GM19463 (cell line): ENCODE data around the gene IMPA2.
"Not testable (repeated sequence)": the region's sequence is repeated elsewhere in the genome, so short reads cannot be mapped to it uniquely, and the experiment has no call there.

Experiments
- ATAC-seq: cut with Tn5 transposase; IDR thresholded peaks from one replicate; pipeline ENCODE4 v1.9.1; 2021; ENCODE audit warnings: mild to moderate bottlenecking, moderate library complexity; ENCODE audit not compliant: unreplicated experiment

IMPA2 gene

DNA sequence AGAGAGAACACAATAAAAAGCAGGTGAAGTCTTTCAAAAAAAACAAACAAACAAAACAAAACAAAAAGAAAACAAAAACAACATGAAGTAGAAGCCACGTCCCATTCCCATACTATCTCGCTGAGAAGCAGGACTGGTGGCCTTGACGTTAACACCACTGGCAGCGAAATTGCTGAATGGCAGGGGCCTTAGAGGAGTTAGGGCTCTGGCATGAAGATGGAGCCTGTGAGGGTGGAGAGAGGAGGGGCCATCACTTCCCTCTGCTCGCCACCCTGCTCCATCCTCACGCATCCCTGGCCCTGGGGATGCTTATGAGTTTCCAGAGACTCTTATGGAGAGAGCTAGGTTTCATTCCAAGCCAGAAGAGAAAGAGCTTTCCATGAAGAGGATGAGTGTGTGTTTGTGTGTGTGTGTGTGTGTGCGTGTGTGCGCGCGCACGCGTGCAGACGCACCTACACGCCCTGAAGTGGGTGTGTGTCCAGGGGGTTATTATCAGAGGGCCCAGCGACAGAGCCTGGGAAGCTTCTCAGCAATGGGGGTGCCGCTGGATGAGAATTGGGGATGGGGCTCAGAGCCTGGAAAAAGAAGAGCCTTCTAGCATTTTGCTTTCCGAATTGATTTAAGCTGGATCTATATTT lies 20.4 kb upstream of the IMPA2 start:
- no peak for ATAC-seq

DNA sequence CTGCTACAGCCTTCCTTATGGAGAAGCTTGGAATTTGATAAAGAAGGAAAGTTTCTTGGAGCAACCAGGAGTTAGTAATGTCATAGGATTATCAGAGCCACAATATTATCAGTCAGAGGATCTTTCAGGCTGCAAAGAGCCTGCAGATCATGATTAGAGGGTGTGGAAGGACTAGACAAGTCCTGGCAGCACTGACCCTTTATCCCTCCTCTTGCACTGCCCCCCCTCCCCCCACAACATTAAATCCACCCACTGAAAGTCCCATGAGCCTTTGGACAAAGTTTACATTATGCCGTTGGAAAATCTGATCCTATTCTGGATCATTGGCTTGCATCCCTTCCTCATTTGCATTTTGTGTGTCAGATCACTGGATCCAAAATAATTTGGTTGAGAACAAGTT lies 18.7 kb upstream of the IMPA2 start:
- ATAC-seq = no peak

DNA sequence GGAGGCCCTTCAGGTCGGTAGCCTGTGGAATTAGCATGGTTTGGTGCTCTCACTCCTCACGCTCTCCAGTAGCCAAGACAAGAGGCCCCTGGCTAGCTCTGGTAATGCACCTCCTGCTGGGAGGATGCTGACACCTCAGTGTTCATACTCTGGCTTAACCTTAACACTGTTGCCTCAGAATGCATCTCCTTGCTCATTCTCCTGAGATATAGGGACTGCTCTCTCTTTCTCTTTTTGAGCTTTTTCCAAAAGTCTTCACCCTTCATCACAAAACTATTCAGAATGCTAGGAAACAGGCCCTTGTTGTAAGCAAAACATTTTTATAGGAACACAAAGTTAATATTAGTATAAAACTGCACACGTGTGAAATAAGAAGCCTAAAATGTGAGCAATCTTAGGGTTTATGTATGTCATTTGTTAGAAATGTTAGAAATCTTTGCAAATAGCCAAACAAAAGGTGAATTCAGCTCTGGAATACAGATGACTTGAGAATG lies 17.3 kb upstream of the IMPA2 start:
- ATAC-seq = no peak

DNA sequence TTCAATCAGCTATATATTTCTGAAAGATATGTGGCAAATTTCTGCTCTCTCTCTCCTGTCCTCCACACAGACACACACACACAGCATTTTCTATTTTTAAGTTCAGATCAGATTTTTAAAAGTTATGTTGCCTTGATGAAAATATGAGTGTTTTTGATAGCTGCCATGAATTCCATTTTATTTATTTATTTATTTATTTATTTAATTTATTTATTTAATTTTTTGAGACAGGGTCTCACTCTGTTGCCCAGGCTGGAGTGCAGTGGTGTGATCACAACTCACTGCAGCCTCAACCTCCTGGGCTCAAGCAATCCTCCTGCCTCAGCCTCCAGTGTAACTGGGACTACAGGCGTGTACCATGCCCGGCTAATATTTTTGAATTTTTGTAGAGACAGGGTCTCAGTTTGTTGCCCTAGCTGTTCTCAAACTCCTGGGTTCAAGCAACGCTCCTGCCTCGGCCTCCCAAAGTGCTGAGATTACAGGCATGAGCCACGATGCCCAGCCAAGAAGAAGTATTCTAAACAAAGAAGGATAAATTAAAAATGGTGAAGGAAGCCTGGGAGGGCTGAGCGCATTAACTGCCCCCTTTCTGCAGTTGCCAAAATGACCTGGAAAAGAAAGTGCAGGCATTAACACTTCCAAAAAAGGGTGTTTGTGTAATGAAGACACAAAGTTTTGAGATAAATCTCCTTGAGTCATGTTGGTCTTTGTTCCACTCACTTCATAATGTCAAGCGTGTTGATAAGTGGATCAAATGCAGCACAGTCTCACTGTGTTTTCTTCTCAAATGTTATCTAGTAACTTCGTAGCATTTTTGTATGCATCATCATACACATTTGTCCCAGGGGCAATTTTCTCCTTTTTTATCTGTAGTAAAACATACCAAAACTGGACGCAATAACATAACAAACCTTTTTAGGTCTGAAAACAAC lies 11.1 kb upstream of the IMPA2 start:
- no peak for ATAC-seq

DNA sequence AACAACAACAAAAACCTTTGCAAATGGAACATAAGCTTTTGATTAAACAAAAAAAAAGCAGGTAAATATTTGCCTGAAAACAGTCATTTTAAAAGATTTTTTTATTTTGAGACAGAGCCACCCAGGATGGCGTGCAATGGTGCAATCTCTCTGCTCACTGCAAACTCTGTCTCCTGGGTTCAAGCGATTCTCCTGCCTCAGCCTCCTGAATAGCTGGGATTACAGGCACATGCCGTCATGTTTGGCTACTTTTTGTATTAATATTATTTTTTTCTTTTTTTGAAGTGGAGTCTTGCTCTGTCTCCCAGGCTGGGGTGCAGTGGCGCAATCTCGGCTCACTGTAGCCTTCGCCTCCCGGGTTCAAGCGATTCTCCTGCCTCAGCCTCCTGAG lies 10.5 kb upstream of the IMPA2 start:
- not testable (repeated sequence) for ATAC-seq

DNA sequence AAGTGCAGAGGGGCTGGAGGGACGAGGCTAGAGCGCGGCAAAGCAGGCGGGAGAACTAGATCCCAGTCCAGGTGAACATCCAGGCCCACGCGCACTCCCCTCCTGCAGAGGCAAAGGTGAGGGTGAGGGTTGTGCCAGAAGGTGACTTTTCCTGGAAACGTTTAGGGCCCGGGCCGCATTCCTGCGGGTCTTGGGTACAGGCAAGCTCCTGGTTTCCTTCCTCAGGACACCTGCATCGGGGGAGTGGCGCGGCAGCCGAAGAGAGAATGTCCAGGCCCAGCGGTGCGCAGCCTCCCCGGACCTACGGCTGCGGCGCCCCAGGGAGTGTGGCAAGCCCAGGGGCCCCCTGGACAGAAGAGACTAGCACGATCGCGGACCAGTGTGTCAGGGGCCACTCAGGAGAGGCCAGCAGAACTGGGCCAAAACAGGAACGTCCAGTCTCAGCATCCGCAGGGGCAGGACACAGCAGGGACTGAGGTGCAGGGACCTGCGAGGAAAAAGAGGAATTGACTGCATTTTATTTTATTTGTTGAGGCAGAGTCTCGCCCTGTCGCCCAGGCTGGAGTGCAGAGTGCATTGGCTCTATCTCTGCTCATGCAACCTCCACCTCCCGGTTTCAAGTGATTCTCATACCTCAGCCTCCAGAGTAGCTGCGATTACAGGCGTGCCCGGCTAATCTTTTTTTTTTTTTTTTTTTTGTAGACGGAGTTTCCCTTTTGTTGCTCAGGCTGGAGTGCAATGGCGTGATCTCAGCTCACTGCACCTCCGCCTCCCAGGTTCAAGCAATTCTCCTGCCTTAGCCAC lies 8.7 kb upstream of the IMPA2 start:
- no peak for ATAC-seq

DNA sequence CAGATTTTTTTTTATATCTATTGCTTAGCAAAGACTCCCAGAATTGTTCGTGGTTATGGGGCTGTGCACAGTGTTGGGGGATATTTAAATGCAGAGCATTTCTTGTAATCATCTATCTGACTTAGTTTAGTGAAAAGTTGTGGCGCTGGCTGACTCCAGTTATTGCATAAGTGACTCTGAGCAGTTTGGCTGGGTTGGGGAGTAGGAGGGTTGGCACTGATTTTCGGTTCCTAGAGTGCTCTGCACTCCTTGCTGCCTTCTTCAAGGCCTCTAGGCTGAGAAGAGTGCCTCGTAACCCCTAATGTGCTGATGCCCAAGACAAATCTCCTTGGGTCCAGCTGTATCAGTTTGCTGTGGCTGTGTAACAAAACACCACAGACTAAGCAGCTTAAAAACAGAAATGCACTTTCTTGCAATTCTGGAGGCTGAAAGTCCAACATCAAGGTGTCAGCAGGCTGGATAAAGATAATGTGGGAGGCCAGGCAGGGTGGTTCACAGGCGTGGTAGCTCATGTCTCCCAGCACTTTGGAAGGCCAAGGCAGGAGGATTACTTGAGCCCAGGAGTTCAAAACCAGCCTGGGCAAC lies 6.5 kb upstream of the IMPA2 start:
- ATAC-seq = no peak

DNA sequence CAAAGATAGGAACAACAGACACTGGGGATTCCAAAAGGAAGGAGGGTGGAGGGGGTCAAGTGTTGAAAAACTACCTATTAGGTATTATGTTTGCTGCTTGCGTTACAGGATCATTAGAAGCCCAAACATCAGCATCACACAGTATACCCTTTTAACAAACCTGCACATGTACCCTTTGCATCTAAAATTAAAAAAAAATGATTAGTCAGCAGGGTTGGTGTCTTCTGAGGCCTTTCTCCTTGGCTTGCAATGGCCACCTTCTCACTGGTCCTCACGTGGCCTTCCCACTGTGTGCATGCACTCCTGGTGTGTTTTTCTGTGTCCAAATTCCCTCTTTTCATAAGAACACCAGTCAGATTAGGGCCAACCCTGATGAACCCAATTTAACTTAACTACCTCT lies 5.6 kb upstream of the IMPA2 start:
- no peak for ATAC-seq

DNA sequence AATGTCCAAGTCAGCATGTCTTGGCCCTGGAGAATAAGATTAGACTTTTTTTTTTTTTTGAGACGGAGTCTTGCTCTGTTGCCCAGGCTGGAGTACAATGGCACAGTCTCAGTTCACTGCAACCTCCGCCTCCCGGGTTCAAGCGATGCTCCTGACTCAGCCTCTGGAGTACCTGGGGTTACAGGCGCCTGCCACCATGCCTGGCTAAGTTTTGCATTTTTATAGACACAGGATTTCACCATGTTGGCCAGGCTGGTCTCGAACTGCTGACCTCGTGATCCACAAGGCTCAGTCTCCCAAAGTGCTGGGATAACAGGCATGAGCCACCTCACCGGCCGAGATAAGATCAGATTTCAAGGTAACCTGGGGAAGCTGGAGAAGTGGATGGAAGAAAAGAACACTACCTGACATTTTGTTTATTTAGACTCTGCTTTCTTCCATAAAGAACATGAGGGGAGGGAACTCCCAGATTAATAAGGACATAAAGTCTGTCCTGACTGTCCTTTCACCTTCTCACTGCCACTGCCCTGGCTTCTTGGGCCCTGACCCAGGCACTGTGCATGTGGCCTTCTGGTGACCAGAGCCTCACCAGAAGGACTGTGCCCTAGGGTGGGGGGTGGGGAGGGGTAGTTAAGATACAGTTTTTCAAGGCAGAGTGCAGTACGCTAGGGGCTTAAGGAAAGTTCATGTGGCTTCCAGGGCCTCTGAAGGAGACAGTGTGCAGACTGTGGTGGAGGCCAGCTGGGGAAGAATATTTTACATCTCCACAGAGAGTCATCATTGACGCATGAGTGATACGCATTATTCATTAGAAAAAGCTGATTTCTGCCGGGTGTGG lies 4.8 kb upstream of the IMPA2 start:
- no peak for ATAC-seq

DNA sequence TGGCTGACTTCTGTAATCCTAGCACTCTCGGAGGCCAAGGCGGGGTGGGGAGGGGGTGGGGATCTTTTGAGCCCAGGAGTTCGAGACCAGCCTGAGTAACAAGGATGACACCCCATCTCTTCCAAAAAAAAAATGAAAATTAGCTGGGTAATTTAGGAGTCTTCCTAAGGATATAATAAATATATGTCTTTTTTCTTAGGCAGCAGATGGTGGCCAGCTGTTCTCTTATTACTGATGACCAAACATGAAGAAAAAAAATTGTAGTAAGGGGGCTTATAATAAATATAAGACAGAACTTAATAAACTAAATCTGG lies 4.2 kb upstream of the IMPA2 start:
- no peak for ATAC-seq

DNA sequence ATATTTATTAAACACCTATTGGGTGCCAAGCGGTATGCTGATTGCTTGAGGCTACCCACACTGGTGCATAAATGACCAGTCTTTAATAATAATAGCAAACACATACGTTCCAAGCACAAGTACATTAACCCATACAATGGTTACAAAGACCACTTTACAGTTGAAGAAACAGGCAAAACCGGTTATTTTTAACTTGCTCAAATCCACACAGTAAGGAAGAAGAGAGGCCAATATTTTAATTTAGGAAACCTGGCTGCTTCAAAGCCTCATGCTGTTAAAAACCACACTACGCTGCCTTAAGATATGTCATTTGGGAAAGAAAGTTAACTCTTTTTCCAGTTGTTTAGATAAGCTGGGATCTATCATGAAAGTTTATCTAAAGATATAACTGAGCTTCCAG lies 2.4 kb upstream of the IMPA2 start:
- no peak for ATAC-seq

DNA sequence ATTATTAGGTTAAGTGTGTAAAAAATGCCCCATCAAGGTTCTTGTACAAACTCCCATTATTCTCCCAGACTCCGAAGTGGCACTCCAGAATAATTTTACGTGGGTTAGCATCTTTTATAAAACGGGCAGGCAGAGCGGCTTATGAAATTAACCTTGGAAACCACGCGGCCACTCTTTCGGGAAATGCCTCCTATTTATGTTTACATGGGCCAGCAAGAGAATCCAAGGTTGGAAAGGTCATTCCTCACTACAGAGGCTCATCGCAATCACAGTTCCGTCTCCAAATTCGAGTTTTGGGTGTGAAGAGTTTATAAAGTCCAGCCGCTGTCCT lies 1.2 kb upstream of the IMPA2 start:
- ATAC-seq = no peak

DNA sequence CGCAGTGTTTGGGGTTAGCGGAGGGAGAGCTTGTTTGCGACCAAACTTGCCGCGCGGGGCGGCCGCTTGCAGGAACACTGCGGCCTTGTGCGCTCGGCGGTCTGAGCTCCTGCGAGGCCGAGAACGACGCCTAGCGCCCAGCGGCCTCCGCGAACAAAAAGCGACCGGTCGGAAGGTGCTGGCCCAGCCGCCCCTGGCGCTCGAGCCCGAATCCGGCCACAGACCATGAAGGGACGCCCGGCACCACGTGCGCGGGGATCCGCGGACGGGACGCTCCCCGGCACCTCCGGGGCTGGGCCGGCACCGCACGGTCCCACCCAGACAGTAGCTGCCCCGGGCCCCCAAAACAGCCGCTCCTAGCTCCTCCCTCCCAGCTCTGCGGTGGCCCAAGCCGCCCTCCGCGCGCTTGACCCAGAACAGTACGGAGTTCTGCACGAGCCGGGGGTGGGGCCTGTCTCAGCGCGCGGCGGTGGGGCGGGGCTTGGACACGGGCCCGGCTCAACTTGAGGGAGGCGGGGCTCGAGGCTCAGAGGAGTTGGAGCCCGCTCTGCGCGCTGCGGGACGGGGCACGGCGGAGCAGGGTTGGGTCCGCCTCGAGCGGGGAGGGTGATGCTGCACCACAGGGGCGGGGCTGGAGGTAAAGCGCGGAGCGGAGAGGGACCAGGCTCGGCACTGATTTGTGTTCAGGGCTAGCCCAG lies 664 bp upstream of the IMPA2 start:
- ATAC-seq = peak; percentile 80

DNA sequence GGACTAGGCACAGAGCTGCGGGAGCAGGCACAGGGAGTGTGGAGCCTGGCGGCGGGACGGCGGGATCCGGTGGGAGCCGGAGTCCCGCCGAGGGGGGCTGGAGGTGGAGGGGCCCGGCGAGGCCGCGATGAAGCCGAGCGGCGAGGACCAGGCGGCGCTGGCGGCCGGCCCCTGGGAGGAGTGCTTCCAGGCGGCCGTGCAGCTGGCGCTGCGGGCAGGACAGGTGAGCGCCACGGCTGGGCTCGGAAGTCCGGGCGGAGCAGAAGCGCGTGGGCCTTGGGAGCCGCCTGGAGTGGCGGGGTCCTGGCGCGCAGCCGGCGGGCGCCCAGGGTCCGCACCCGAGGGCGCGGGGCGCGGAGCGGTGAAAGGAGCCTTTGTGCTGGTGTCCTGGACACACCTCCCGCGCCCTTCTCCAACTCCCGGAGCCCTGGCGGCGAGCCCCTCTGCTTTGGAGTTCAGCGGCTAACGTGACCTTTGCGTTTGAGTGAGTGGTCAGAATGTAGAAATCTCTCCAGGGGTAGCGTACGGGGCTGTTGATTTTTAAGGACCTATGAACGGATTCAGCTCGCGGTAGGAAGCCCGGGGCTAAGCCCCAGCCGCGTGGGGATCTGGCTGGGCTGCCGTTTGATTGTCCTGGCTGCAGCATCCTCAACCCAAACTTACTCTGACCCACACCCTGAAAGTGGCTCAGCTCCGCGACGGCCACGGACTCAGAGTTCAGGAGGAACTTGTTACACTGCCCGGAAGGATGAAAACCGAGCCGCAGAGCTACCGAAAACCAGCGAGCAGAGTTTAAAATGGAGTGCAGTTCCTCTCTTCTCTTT lies 448 bp downstream of the IMPA2 start:
- ATAC-seq = peak; percentile 15

DNA sequence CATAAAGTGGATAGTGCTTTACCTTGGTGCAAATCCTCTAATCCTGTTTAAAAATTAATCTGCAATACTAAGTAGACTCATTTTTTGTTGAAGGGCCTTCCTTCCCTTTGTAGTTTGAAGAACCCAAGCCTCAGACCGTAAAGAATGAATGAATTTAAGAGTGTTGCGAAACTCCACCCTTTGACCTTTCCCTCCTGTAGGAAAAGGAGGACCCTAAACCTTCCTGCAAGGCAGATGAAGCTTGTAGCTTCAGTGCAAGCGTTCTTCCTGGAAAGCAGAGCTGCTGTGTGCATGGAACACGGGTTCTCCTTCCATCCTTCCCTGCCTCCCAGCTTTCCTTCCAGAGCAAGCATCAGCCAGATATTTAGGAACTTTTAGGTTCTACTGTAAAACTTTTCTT lies 1.7 kb downstream of the IMPA2 start:
- ATAC-seq = no peak

DNA sequence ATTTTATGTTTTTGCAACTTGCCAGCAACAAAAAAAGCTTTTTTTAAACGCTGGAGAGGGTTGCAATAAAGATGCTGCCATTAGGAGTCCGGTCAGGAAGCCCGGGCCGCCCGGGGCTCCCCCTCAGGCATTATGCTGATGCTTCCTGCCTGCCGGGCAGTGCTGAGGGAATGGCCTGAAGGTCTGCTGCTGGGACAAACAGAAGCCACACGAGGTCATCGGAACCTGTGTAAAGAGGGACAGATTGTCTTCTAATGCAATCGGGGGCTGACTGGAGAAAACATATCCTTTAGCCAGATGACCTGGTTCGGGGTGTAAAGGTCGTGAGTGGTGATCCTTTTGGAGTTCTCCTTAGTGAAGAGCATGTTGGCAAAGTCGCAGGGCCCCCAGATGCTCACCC lies 2.3 kb downstream of the IMPA2 start:
- ATAC-seq = no peak

DNA sequence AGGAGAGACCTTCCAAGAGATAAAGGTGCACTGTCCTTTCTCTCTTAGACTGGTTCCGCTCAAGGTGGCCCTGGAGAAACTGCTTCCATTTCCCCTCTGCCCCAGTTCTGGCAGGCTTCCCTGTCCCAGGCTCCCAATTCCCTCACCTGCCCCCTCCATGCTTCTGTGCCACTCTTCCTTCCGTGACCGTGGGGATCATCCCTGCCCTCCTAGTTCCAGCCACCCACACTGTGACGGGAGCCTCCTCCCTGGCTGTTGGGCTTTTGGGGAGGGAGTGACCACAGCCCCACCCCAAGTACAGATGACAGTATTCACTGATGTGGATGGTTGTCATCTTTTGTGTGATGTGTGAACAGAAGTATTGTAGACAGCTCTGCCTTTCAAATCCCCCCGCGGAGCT lies 2.8 kb downstream of the IMPA2 start:
- ATAC-seq = no peak

DNA sequence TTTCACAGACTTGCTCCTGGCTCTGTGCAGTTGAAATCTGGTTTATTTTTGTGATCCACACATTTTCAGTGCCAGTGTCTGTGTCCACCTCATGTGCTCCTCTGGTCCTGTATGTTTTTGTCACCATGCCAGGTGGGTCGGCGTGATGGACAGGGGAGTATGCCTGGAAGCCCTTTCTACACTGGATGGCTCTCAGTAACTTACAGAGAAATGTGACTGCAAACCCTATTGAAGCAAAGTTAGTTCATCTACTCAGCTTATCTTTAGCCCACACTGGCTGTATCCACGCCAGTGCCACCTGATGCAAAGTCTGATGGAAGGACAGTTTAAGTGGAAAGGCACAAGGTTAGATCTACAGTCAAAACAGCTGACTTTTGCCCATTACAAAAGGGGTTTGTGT lies 4.3 kb downstream of the IMPA2 start:
- no peak for ATAC-seq

DNA sequence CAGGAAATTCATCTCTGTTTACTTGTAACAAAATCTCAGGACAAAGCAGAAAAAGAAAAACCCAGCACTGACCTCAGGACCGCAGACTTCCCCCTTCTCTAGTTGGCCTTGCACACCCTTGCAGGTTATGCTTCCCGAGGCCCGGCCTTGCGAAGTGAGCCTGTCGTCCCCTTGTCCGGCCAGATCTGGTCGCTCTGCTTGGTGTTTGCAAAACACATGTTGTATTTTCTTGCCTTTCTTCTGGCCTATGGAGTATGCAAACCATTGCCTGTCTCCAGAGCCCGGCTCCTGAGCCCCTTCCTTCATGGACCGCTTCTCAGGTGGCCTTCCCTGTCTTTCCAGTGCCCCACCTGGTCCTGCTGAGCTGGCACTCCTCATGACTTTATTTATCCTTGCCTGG lies 4.8 kb downstream of the IMPA2 start:
- no peak for ATAC-seq
